HG03520 (cell line): ENCODE data around the gene CEACAM3.

Source experiments
- ATAC-seq: cut with Tn5 transposase; IDR thresholded peaks from one replicate; pipeline ENCODE4 v1.9.1; 2021; ENCODE audit warnings: mild to moderate bottlenecking, moderate library complexity; ENCODE audit not compliant: unreplicated experiment

CEACAM3 gene

DNA sequence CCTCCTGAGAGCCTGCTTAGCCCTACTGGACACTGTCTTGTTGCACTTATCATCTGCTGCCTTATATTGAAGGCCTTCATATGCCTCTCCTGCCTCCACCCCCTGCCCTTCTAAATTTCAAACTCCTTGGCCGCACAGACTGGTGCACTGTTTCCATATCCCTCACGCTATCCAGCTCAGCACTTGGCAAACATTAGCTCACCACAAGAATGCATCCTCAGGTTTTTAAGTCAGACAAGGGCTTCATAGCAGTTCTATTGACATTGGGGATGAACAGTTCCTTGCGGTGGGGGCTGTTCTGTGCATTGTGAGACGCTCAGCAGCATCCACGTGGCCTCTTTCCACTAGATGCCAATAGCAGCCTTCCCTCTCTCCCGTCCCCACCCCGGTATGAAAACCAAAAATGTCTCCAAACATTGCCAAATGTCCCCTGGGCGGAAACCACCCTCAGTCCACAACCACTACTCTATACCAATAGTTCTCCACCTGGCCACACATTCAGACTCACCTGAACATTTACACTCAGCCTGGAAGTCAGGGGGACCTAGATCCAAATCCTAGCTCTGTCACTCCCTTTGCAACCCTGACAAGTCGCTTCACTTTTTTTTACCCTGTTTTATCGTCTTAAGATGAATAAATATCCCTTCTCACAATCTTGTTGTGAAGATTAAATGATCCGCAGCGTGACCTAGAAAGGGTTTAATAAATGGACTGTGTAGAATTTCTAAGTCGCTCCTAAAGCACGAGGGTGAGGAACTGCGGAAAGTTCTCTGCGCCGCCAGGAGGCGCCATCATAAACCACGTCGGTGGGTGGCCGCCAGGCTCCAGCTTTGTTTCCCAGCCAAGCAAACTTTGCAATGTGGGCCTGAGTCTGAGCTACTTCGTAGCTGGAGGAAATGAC is 3.6 kb upstream of the CEACAM3 start:
- ATAC-seq = no peak

DNA sequence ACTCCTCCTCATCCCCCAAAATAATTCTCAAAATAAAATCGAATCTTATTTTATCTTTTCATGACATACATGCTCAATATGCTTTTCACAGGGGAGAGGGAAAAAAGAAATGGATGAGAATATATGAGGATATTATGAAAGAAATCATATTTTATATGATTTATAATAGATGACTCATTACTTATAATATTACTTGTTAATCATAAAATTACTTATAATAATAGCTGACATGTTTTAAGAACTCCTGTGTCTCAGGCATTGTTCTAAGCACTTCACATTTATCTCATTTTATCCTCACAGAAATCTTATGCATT is 3.0 kb upstream of the CEACAM3 start:
- ATAC-seq = no peak

GRCh38 chr19:41795031-41795461 is 1.3 kb upstream of the CEACAM3 start:
- ATAC-seq = no peak

- ATAC-seq = no peak
Measured at GRCh38 chr19:41796901-41797300, 514 bp downstream of the CEACAM3 start.

- no peak for ATAC-seq
Measured at GRCh38 chr19:41799444-41800000, 3.1 kb downstream of the CEACAM3 start.

- ATAC-seq = no peak
Measured at GRCh38 chr19:41801031-41801430, 4.6 kb downstream of the CEACAM3 start.

DNA sequence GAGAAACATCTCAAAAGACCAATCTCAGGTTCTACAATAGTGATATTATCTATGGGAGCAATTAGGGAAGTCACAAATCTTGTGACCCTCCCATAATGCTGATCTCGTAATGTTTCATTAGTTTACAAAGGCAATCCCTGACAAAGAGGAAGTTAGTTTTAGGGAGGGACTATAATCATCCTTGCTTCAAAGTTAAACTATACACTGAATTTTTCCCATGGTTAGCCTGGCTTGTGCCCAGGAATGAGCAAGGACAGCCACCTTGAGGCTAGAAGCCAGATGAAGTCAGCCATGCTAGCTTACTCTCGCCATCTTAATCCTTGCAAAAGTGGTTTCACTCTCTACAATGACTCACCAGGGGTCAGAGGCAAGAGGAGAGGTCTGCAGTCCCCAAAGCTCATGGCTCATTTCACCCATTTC is 5.4 kb downstream of the CEACAM3 start:
- ATAC-seq = no peak

- ATAC-seq = no peak
Measured at GRCh38 chr19:41802770-41803169, 6.4 kb downstream of the CEACAM3 start.

DNA sequence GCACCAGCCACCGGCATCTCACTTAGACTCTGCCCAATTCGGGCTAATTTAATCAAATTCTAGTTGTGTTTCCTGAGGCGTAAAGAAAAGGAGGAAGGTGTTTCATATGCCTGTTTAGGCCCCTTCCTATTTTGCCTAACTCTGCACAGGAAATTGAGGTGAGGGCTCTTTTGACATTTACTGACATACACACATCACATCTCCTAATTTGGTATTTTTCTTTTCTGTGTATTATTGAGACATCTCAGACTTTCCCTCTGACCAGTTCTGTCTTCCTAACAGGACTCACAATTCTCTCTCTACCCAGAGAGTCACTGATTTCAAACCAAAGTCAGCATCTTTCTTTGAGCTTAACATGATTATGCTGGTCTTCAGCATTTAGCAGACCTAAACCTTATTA is 7.9 kb downstream of the CEACAM3 start:
- ATAC-seq = no peak

DNA sequence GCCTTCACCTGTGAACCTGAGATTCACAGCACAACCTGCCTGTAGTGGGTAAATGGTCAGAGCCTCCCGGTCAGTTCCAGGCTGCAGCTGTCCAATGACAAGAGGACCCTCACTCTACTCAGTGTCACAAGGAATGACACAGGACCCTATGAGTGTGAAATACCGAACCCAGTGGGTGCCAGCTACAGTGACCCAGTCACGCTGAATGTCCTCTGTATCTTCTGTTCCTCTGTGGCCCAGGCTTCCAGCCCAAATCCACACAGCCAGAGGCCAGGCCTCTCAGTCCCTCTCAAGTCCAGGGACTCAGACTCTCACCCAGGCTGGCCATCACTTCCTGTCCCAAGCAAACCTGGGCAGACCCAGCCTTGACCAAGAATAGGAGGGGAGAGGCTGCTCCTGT is 10.8 kb downstream of the CEACAM3 start:
- no peak for ATAC-seq

DNA sequence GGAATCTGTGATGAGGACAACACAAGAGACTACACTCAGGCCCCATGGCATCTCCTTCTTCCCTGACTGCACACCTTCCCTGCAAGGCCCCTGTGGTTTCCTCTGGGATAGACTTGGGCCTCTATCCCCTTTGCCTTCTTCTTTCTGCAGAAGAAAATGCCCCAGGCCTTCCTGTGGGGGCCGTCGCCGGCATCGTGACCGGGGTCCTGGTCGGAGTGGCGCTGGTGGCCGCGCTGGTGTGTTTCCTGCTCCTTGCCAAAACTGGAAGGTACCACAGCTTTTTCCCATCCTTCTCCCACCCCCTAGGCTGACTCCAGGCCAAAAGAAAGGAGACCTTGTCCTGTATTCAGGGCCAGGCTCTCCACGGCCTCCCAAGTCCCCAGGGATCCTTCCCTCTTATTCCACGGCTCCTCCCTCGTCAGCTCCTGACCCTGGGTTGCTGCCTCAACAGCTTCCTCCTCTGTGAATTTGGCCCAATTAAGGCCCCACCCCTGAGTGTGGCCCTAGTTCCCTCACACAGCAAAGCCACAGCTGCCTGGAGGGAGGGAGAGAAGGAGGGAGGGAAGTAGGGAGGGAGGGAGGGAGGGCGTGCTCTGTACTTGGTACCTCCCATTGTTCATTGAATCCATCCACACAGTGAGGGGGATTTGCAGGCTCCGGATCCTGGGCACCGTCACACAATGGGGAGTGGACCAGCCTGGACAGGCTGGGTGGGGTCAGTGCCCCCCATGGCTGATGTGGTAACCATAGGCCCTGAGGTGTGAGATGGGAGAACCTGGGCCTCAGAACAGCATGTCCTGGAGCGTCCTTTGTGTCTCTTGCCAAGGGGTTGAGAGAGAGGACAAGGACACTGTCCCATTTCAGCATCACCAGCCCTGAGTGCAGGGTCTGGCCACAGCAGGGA is 12.5 kb downstream of the CEACAM3 start:
- no peak for ATAC-seq

- ATAC-seq = no peak
Measured at GRCh38 chr19:41810301-41810700, 13.9 kb downstream of the CEACAM3 start.

- ATAC-seq = no peak
Measured at GRCh38 chr19:41811036-41811435, 14.6 kb downstream of the CEACAM3 start.

DNA sequence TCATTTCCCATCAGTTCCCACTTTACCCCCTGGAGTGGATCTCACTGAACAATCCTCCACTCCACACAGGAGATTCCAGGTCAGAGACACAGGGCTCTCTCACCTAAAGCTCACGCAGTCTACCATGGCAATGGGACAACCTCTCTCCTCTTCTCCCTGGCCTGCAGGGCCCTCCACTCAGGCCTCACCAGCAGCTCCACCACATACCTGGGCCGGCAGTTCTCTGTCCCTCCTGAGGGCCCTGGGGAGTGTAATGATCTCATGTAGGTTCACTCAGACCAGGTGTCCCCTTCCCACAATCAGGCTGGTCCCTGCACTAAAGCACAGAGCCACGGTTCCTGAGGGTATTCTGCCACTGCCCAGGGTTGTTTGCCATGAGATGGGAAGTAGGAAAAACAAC is 15.6 kb downstream of the CEACAM3 start:
- no peak for ATAC-seq

- no peak for ATAC-seq
Measured at GRCh38 chr19:41813911-41814310, 17.5 kb downstream of the CEACAM3 start.

GRCh38 chr19:41815301-41815700 is 18.9 kb downstream of the CEACAM3 start:
- ATAC-seq = no peak

- ATAC-seq = no peak
Measured at GRCh38 chr19:41816761-41817160, 20.4 kb downstream of the CEACAM3 start.

GRCh38 chr19:41821003-41821735 is 24.8 kb downstream of the CEACAM3 start:
- no peak for ATAC-seq

GRCh38 chr19:41837981-41838708 is 41.8 kb downstream of the CEACAM3 start:
- no peak for ATAC-seq

DNA sequence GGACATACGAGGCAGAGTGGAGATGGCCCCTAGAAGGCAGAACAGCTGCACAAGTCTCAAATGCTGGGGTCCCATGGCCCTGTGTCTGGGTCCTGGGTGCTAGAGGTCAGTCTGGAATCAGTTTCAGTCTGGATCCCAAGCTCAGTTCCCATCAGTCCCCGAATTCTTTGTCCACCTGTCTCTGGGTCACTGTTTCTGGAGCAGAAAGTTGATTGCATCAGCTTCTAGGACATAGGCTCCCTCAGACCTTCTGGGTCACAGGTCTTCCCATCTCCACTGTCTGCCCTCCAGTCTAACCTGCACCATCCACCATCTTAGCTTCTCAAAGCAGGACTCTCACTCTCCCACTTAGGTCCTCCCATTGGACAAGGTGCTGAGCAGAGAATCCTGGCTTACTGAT is 42.8 kb downstream of the CEACAM3 start:
- ATAC-seq = no peak
